Mesodermal cell (in vitro differentiated cells): ENCODE data around the gene MTMR10.

Experiments
- H3K27ac ChIP-seq: 2 replicates; pipeline ENCODE4 v1.7.0; 2013; ENCODE audit warnings: mild to moderate bottlenecking, low read depth, low read length, moderate library complexity; ENCODE audit not compliant: severe bottlenecking
- H3K36me3 ChIP-seq: 2 replicates; pipeline ENCODE4 v1.7.1; 2013; ENCODE audit warnings: mild to moderate bottlenecking, low read length, moderate library complexity; ENCODE audit not compliant: control insufficient read depth, insufficient read depth
- H3K4me1 ChIP-seq: one replicate; pipeline ENCODE4 v1.7.1; 2013; ENCODE audit warnings: mild to moderate bottlenecking, low read length; ENCODE audit not compliant: insufficient read depth, control insufficient read depth, poor library complexity, severe bottlenecking
- H3K4me3 ChIP-seq: 2 replicates; pipeline ENCODE4 v1.7.0; 2013; ENCODE audit warnings: low read length, control low read depth, mild to moderate bottlenecking; ENCODE audit not compliant: insufficient read depth, poor library complexity, severe bottlenecking; ENCODE audit errors: extremely low read depth
- H3K9me3 ChIP-seq: 2 replicates; pipeline ENCODE4 v1.7.1; 2013; ENCODE audit warnings: mild to moderate bottlenecking, low read length, moderate library complexity; ENCODE audit not compliant: control insufficient read depth
- WGBS, 2 experiments: methylation state at CpG; one replicate each; pipeline ENCODE4 v1.1.5; 2013; ENCODE audit warnings: missing lambda C conversion rate in 2 of 2; ENCODE audit not compliant: insufficient coverage in 2 of 2; 5-methylcytosine and 5-hydroxymethylcytosine counted together

The MTMR10 gene

DNA sequence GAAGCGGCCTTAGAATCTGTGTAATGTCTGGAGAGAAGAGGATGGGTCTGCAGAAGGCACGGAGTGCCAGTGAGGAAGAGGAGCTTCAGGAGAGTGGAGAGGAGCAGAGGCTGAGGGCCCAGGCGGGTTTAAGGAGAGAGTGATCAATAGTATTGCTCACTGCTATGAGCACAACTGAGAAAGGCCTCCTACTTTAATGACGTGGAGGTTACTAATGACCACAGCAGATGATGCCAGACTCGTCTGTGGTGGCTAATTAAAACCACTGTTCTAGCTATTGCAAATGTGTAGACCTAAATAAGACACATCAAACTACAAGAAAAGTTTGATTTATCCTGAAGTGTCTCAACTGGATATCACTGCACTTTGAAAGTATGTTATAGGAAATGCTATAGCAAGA, 33.2 kb downstream of the MTMR10 start:
- peaks cover 80% of the 10 kb centered on the region for H3K36me3 ChIP-seq

GRCh38 chr15:30956216-30957124, 35.0 kb downstream of the MTMR10 start:
- H3K9me3 ChIP-seq = no peaks in the 10 kb centered on the region
- H3K4me3 ChIP-seq = no peak overlapping the region
- 96 to 98% methylated on average over 3 to 6 of the region's 6 CpGs for WGBS, 2 experiments
- no peak overlapping the region for H3K27ac ChIP-seq
- peaks cover 89% of the 10 kb centered on the region for H3K36me3 ChIP-seq
- peaks cover 14% of the 10 kb centered on the region for H3K4me1 ChIP-seq

More for the DNA sequence above, 33.2 kb downstream of the MTMR10 start:
- Histone ChIP-seq H3K27ac (no peak overlapping the region), H3K4me3 (no peak overlapping the region), H3K4me1 (peaks cover 14% of the 10 kb centered on the region), H3K9me3 (no peaks in the 10 kb centered on the region)
- 90 to 99% methylated on average over 3 to 4 of the region's 5 CpGs for WGBS, 2 experiments

- 40% methylated on average over 1 of the region's 1 CpG; no CpG with 5 or more reads in 1 of the 2 experiments for WGBS, 2 experiments
- Histone ChIP-seq H3K9me3 (no peaks in the 10 kb centered on the region), H3K36me3 (peaks cover 90% of the 10 kb centered on the region), H3K27ac (no peak overlapping the region), H3K4me3 (no peak overlapping the region), H3K4me1 (peaks cover 14% of the 10 kb centered on the region)
These were observed 36.8 kb downstream of the MTMR10 start for GRCh38 chr15:30954674-30955073.

DNA sequence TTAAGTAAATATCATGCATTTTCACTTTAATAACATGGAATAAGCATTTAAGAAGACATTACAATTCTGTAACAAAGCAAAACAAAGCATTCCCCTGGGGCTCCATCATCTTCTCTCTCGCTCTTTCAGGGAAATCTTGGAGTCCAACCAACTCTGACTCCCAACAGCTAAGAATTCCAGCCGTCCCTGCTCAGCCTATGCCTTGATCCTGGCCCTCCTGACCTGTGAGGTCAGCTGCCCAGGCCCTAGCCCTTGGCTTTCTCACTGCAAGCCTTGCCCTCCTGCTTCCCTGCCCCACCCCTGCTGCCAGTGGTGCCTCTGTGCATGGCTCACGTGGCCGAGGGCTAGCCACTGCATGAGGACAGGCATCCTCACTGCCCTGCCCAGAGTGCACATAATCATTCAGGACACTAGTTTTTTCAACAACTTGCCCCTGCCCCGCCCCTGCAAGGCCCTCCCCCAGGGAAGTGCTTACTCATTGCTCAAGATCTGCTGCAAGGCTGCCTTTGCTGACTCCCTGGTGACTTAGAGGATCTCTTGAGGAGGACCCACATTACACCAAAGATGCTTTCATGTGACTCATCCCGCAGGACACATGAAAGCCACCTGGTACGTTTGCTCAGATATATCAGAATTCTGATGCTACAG, 37.6 kb downstream of the MTMR10 start:
- peak overlapping the region; percentile 46 for H3K27ac ChIP-seq
- H3K4me3 ChIP-seq = no peak overlapping the region
- WGBS, 2 experiments = 73 to 88% methylated on average over 3 to 6 of the region's 7 CpGs
- peaks cover 14% of the 10 kb centered on the region for H3K4me1 ChIP-seq
- peaks cover 90% of the 10 kb centered on the region for H3K36me3 ChIP-seq
- no peaks in the 10 kb centered on the region for H3K9me3 ChIP-seq

DNA sequence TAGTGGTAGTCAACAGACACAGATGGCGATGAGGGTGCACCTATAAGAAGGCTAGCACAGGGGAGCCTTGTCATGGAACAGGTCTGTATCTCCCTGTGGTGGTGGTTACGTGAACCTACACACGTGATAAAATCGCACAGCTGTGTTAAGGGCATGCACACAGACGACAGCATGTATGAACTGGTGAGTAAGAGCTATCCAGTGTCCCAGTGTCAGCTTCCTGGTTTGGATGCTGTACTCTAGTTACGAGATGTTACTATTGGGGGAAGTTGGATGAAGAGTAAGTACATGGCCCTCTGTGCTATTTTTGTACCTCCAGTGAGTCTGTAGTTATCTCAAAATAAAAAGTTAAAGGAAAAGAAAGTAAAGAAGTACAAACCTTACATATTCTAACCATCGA, 38.2 kb downstream of the MTMR10 start:
- Histone ChIP-seq H3K36me3 (peaks cover 90% of the 10 kb centered on the region), H3K9me3 (no peaks in the 10 kb centered on the region), H3K27ac (no peak overlapping the region), H3K4me3 (no peak overlapping the region), H3K4me1 (peaks cover 14% of the 10 kb centered on the region)
- WGBS, 2 experiments = 91 to 98% methylated on average over 6 of the region's 7 CpGs

DNA sequence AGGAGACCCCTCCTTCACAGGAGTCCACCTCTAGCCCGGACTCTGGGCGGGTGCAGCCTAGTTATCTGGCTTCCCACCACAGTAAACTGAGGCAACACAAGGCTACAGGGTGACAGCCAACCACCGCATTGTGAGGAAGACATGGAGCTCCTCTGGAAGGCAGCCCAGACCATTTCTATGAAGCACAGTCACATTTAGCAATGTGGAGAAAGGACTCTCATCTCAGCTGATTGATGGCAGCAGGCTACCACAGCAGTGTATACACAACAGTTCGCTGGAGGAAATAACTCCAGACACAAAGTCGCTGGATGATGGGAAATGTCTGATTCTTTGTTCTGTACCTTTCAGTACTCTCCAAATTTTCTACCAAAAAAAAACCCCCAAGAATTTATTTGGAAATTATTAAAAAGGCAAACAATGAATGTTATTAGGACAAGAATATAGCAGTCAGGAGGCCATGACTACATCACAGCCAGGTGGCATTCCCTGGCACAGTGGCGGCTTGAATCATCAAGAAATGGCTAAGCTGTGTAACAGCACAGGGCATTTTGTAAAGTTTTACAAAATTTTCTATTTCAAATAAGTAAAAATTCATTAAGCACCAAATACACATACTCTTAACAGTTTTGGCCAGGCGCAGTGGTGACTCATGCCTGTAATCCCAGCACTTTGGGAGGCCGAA, 47.6 kb downstream of the MTMR10 start:
- no peaks in the 10 kb centered on the region for H3K9me3 ChIP-seq
- peaks cover 85% of the 10 kb centered on the region for H3K36me3 ChIP-seq
- no peaks in the 10 kb centered on the region for H3K4me1 ChIP-seq
- H3K27ac ChIP-seq = no peak overlapping the region
- 95% methylated on average over 5 of the region's 8 CpGs for WGBS, 2 experiments
- no peak overlapping the region for H3K4me3 ChIP-seq

- no peak overlapping the region for H3K27ac ChIP-seq
- 94 to 98% methylated on average over 10 to 13 of the region's 15 CpGs for WGBS, 2 experiments
- H3K4me1 ChIP-seq = no peaks in the 10 kb centered on the region
- H3K9me3 ChIP-seq = no peaks in the 10 kb centered on the region
- H3K4me3 ChIP-seq = no peak overlapping the region
- peaks cover 93% of the 10 kb centered on the region for H3K36me3 ChIP-seq
These were observed 49.9 kb downstream of the MTMR10 start for GRCh38 chr15:30941520-30941919.

DNA sequence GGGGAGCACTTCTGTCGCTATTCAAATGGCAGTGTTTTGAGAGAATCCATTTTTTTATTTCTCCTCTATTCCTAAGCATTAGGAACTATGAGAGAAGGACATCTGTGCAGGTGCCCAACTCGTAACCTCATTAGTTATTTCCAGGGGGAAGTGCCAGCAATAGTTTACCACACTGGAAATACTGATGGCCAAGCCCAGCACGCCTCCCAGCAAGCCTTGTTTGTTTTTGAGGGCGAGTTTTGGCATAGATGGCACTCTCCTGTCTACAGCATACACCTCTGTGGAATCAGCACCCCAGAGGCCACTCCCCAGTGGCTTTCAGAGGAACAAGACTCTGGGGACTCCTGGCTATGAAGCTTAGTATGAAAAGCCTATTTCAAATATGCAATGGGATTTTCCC, 51.1 kb downstream of the MTMR10 start:
- H3K4me1 ChIP-seq = no peaks in the 10 kb centered on the region
- no peak overlapping the region for H3K27ac ChIP-seq
- WGBS, 2 experiments = 94 to 100% methylated on average over 2 to 3 of the region's 4 CpGs
- peaks cover 88% of the 10 kb centered on the region for H3K36me3 ChIP-seq
- H3K9me3 ChIP-seq = no peaks in the 10 kb centered on the region
- H3K4me3 ChIP-seq = no peak overlapping the region

- Histone ChIP-seq H3K4me3 (no peak overlapping the region), H3K4me1 (no peaks in the 10 kb centered on the region), H3K36me3 (peaks cover 86% of the 10 kb centered on the region), H3K9me3 (no peaks in the 10 kb centered on the region), H3K27ac (no peak overlapping the region)
- WGBS, 2 experiments = 92 to 100% methylated on average over 5 to 6 of the region's 7 CpGs
These were observed 52.3 kb downstream of the MTMR10 start for GRCh38 chr15:30939161-30939560.

DNA sequence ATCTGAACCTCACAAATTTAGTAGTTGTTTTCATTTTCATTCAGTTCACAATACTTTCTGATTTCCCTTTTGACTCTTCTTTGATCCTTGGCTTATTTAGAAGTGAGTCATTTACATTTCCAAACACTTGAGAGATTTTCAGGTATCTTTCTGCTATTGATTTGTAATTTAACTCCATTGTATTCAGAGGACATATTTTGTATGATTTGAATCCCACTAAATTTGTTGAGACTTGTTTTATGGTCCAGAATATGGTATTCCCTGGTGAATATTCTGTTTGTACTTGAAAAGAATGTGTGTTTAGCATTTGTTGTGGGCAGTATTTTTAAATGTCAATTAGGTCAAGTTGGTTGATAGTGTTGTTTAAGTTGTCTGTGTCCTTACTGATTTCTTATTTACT, 58.1 kb downstream of the MTMR10 start:
- Histone ChIP-seq H3K4me1 (no peaks in the 10 kb centered on the region), H3K4me3 (no peak overlapping the region), H3K36me3 (peaks cover 59% of the 10 kb centered on the region), H3K27ac (no peak overlapping the region), H3K9me3 (no peaks in the 10 kb centered on the region)
